Cardiac muscle cell (in vitro differentiated cells and primary cell): ENCODE measurements around the gene TRPC4AP. TPM values are rescaled to one million over a fixed set of nuclear protein-coding genes. Genes with fewer than 3 reads are reported as not detected.

Experiments used
- DNase-seq, 2 donors: peaks; one replicate each; pipeline versions ENCODE4 v3.0.0 to v3.0.0-alpha.2; 2010 to 2017; ENCODE audit warnings: low read depth in 1 of 2, low spot score in 1 of 2
- H3K27ac ChIP-seq: fragments of 200-600 bp; sonication (generic); 2 replicates; pipeline ENCODE4 v1.5.1; 2016
- H3K27me3 ChIP-seq: fragments of 200-600 bp; sonication (generic); 2 replicates; pipeline ENCODE4 v1.6.0; 2016; ENCODE audit warnings: control low read depth
- H3K36me3 ChIP-seq: fragments of 200-600 bp; sonication (generic); 2 replicates; pipeline ENCODE4 v1.5.1; 2016; ENCODE audit warnings: control low read depth
- H3K4me1 ChIP-seq: fragments of 200-600 bp; sonication (generic); 2 replicates; pipeline ENCODE4 v1.8.1; 2017; ENCODE audit warnings: low read depth, mild to moderate bottlenecking, mixed run types
- H3K4me3 ChIP-seq: fragments of 200-600 bp; sonication (generic); 2 replicates; pipeline ENCODE4 v1.5.1; 2016; ENCODE audit warnings: mild to moderate bottlenecking
- H3K9me3 ChIP-seq: fragments of 200-600 bp; sonication (generic); 2 replicates; pipeline ENCODE4 v1.5.1; 2017; ENCODE audit warnings: low read depth, mild to moderate bottlenecking, control low read depth
- CTCF ChIP-seq: IDR thresholded peaks from 2 replicates; pipeline ENCODE4 v1.5.1; 2012; ENCODE audit warnings: low read depth, mild to moderate bottlenecking, low read length
- polyA plus RNA-seq: library from polyadenylated mRNA; unstranded; fragments of >200 nt; fragmentation: Nextera tagmentation; extraction: Ambion mirVana; gene quantifications from 2 replicates; pipeline ENCODE4 v1.2.1, GENCODE V29; 2016
- total RNA-seq: library from RNA; depleted of rRNA; stranded (reverse); fragments of >200 nt; gene quantifications from 2 replicates; pipeline ENCODE4 v1.2.3, GENCODE V29; 2016

Gene TRPC4AP
- total and polyA plus RNA-seq, 2 experiments from 2014 or later, result 120 to 123 TPM

- TF ChIP-seq CTCF, result no peak
- Histone ChIP-seq H3K4me3 (no peak overlapping the region), H3K36me3 (peaks cover 13% of the 10 kb centered on the region), H3K9me3 (no peaks in the 10 kb centered on the region), H3K27me3 (no peaks in the 10 kb centered on the region), H3K27ac (peak overlapping the region; percentile 86), H3K4me1 (peaks cover 9% of the 10 kb centered on the region)
- peak in 1 of 2 donors; percentile 25 for DNase-seq
These were observed 28.6 kb upstream of the TRPC4AP start for GRCh38 chr20:35121186-35121585.

GRCh38 chr20:35120012-35120701 lies 27.6 kb upstream of the TRPC4AP start:
- H3K36me3 ChIP-seq, result peaks cover 13% of the 10 kb centered on the region
- H3K27ac ChIP-seq, result peak overlapping the region; percentile 39
- TF ChIP-seq CTCF, result no peak

GRCh38 chr20:35117629-35118028 lies 25.0 kb upstream of the TRPC4AP start:
- Histone ChIP-seq H3K4me1 (peaks cover 9% of the 10 kb centered on the region), H3K4me3 (no peak overlapping the region), H3K27ac (no peak overlapping the region), H3K9me3 (no peaks in the 10 kb centered on the region), H3K36me3 (peaks cover 3% of the 10 kb centered on the region), H3K27me3 (no peaks in the 10 kb centered on the region)
- no peak for TF ChIP-seq CTCF
- no peak for DNase-seq

More at GRCh38 chr20:35120012-35120701, 27.6 kb upstream of the TRPC4AP start:
- Histone ChIP-seq H3K4me3 (no peak overlapping the region), H3K4me1 (peaks cover 9% of the 10 kb centered on the region), H3K27me3 (no peaks in the 10 kb centered on the region), H3K9me3 (no peaks in the 10 kb centered on the region)
- peak in 1 of 2 donors; percentile 94 for DNase-seq

GRCh38 chr20:35117196-35117595 lies 24.6 kb upstream of the TRPC4AP start:
- Histone ChIP-seq H3K36me3 (peaks cover 2% of the 10 kb centered on the region), H3K4me1 (peaks cover 9% of the 10 kb centered on the region), H3K9me3 (no peaks in the 10 kb centered on the region), H3K27ac (no peak overlapping the region), H3K27me3 (no peaks in the 10 kb centered on the region), H3K4me3 (no peak overlapping the region)
- DNase-seq, result no peak
- no peak for TF ChIP-seq CTCF

GRCh38 chr20:35116258-35116657 lies 23.7 kb upstream of the TRPC4AP start:
- no peak for DNase-seq
- no peak for TF ChIP-seq CTCF
- Histone ChIP-seq H3K27me3 (no peaks in the 10 kb centered on the region), H3K4me1 (peaks cover 4% of the 10 kb centered on the region), H3K9me3 (no peaks in the 10 kb centered on the region), H3K27ac (peak overlapping the region; percentile 38), H3K4me3 (no peak overlapping the region), H3K36me3 (peaks cover 2% of the 10 kb centered on the region)
